HTR-8/SVneo (cell line): Measurements from ENCODE around the gene ACKR3.

Experiments
- DNase-seq: peaks from one replicate; pipeline ENCODE4 v3.0.0; 2011; ENCODE audit warnings: low spot score, mixed read lengths; ENCODE audit not compliant: insufficient read length
- FAIRE-seq: peaks from 2 replicates; lab custom pipeline; 2011; peaks lifted over from hg19 to GRCh38; lab: Jason Lieb, UNC

The ACKR3 gene

GRCh38 chr2:236625156-236625690 is 55.6 kb downstream of the ACKR3 start:
- FAIRE-seq (no peak), DNase-seq (no peak)

DNA sequence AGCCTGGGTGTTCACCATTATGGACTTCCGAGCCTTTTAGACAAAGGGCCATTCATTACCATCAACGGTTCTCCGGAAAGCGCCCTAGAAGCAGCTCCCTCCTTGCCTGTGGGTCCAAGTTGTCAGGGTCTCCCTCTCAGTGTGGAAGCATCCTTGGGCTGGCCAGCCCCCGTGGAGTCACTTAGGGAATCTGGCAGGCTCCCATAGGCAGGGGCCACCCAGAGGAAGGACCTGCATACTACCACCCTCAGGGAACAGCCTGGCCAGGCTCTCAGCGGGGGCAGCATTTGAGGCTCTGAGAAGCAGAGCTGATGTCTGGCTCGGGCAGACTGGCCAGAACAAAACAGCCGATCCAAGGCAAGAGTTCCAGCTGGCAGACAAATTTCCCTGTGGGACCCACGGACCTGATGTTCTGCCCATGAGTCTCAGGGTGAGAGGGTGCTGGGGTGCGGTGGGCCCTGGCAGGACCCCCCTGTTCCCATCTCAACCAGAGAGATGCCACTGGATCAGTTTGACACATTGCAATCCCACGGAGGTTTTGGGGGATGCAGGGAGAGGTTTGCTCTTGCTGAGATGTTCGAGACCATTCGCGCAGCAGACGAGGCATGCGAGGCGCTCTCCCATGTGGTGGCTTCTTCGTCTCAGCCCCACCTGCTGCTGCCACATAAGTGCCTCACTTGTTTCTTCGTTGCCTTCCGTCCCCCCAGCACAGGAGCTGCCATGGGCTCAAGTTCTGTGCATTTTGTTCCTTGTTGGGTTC is 56.9 kb downstream of the ACKR3 start:
- DNase-seq: no peak

GRCh38 chr2:236627193-236627592 is 57.6 kb downstream of the ACKR3 start:
- DNase-seq (no peak), FAIRE-seq (no peak)

More for the DNA sequence above, 56.9 kb downstream of the ACKR3 start:
- FAIRE-seq: no peak

DNA sequence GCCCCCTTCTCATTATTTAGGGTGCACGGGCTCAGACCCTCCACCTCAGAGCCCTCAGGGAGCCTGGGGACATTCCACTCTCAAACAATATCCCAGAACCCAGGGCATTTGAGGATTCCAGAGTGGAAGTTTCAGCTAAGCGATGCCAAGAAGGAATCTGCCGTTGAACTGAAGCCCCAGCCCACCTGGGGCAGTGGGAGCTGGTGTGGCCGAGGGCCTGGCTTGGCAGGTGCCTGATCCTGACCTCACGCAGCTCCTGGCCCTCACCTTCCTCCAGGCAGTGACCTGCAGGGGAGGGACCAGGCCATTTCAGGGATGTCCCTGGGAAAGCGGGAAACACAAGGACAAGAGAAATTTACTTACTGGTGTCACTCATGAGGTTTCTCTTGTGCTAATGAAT is 58.2 kb downstream of the ACKR3 start:
- FAIRE-seq (no peak), DNase-seq (no peak)

GRCh38 chr2:236628256-236628901 is 58.8 kb downstream of the ACKR3 start:
- DNase-seq (no peak), FAIRE-seq (no peak)

GRCh38 chr2:236628981-236629605 is 59.5 kb downstream of the ACKR3 start:
- DNase-seq: no peak
- FAIRE-seq: no peak

- FAIRE-seq (no peak), DNase-seq (no peak)
These were observed 60.6 kb downstream of the ACKR3 start for GRCh38 chr2:236629961-236630872.

- no peak for FAIRE-seq
- no peak for DNase-seq
These were observed 61.7 kb downstream of the ACKR3 start for GRCh38 chr2:236631281-236631855.

- DNase-seq (no peak), FAIRE-seq (no peak)
These were observed 62.2 kb downstream of the ACKR3 start for GRCh38 chr2:236631856-236632291.
